ENCODE measurements around the gene SSPN.

Gene SSPN, protein sequence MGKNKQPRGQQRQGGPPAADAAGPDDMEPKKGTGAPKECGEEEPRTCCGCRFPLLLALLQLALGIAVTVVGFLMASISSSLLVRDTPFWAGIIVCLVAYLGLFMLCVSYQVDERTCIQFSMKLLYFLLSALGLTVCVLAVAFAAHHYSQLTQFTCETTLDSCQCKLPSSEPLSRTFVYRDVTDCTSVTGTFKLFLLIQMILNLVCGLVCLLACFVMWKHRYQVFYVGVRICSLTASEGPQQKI

GRCh38 chr12:26195250-26195640 is at the start of gene SSPN:
Gene SSPN, plus strand, starts transcription at chr12:26195573. Its CDS starts 100 bp downstream, at chr12:26195673.
- DNase-seq, result peak; percentile 2

DNA sequence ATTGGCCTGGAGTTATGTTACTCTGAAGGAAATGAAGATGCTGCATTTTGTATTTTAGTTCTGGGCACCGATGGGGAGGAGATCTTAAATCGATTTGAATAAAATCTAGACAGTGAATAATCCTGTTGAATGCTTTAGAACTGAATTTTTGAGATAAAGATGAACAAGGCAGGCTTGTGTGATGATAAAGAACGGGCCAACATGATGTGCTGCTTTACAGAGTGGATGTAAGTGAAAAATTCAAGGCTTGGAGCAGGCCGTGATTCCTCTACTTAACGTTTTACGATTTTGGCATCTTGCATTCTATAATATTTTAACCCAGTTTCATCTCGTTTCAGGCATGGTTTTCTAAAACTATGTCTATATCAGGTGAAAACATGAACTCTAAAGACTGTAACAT is 47.1 kb upstream of the SSPN start:
- DNase-seq, result no peak

GRCh38 chr12:26149968-26150500 is 45.3 kb upstream of the SSPN start:
- no peak for DNase-seq

GRCh38 chr12:26150736-26151450 is 44.5 kb upstream of the SSPN start:
- DNase-seq, result no peak

DNA sequence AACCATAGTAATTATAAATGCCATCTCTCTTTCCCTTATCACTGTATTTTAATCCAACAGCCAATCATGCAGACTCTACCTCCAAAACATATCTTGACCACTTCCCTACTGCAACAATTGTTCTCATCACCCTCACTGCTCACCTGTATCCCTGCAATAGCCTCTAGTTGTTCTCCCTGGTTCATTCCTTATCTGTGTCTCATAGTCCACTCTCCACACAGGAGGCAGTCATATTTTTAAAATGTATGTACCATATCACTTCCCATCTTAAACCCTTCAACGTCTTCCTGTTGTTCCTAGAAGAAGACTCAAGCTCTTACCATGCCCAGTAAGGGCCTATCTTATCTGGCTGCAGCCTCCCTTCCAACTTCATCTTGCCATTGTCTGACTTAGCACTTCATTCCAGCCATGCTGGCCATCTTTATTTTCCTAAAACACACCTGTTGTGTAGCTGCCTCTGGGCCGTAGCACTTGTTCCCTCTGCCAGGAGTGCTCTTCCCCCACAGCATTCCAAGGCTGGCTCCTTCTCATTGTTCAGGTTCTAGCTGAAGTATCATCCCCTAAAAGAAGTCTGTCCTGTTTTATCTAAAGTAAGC is 42.8 kb upstream of the SSPN start:
- DNase-seq, result no peak

DNA sequence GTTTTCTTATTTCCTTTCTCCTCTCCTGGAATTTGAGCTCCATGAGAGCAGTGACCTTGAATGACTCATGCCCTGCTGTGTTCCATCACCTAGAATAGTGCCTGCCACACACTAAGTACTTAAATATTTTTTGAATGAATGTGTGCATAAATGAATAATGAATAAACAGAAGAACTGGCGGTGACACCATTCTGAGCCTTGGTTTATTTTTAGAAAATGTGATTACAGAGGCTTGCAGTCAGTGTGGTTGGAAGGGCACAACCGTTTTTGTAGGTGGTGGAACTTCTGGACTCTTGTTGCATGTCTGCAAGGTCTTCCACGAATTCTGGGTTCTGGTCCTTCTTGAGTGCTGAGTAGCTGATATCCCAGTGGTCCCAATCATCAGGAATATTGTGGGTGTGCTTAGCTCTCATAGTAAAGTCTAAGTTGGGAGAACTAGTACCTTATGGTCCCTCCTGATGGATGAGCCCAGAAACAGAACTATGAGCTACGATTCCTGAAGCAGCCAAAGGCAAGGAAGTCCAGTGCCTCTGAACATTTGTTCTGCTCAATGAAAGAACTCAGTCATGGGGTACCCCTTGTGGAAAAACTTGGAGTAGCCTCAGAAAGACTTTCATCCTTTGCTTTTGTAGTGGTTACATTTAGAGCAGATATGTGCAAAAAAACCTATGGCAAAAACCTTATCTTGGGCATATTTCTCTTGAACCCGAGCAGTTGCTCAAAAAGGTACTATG is 41.8 kb upstream of the SSPN start:
- DNase-seq, result no peak

GRCh38 chr12:26156201-26156871 is 39.0 kb upstream of the SSPN start:
- no peak for DNase-seq

DNA sequence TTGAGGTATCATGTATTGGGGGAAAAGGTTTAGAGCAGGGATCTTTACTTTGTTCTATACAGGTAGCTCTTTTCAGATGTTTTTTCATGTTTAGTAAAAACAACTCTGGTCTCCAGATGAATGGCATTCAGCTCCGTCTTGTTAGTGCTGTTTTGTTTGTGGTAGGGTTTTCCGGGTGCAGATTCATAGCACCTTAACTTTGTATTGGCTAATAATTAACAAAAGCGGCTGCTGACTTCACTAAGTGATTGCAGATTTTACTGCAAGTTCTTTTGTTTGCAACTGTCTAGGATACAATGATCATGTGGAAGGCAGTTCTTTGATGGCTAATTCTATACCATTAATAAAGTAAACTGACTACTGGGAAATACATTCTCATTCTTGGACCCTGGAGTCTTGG is 38.4 kb upstream of the SSPN start:
- DNase-seq, result no peak

GRCh38 chr12:26158078-26158764 is 37.2 kb upstream of the SSPN start:
- DNase-seq, result no peak

GRCh38 chr12:26162174-26162573 is 33.2 kb upstream of the SSPN start:
- no peak for DNase-seq

DNA sequence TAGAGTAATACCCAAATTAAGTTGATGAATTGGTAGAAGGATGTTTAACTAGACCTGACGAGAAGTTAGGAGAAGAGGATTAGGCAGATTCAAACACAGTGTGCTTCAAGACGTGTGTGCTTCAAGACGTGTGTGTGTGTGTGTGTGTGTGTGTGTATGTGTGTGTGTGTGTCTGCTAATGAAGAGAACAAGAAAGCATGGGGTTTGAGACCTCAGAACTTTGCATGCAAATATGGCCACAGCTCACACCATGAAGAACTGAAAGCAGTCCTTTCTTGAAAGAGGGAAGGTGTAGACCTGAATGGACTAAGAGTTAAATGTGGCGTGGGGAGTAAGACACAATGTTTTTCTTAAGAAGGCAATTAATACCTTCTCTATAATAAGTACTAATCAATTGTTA is 32.5 kb upstream of the SSPN start:
- DNase-seq, result no peak

DNA sequence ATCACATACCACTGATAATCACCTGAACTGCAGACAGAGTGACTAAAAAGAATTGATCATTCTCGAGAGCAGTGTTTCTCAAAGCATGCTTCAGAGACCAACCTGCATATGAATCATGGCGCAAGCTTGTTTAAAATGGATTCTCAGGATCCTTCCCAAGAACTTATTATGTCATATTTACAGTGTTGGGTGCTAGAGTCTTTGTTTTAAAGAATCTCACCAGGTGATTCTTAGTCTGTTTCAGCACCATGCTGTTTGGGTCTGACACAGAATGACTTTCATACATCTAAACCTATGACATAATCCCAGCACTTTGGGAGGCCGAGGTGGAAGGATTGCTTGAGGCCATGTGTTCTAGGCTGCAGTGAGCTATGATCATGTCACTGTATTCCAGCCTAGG is 31.3 kb upstream of the SSPN start:
- DNase-seq, result no peak

DNA sequence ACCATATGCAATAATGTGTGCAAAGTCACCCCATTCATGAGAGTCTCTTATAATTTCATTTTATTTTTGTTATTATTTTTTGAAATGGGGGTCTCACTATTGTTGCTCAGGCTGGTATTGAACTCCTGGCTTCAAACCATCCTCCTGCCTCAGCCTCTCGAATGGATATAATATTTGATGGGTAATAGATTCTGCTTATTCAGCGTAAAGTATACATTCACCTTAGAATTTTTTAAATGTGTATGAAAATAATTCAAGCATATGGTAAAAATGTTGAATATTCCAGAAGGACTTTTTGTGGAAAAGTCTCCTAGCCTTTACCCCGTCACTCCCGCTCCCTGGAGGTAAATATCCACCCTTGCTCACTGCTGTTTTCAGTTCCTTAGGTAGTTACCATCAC is 23.4 kb upstream of the SSPN start:
- DNase-seq, result no peak

GRCh38 chr12:26172539-26172938 is 22.8 kb upstream of the SSPN start:
- no peak for DNase-seq

- DNase-seq, result no peak
Measured at GRCh38 chr12:26172946-26173552, 22.3 kb upstream of the SSPN start.

DNA sequence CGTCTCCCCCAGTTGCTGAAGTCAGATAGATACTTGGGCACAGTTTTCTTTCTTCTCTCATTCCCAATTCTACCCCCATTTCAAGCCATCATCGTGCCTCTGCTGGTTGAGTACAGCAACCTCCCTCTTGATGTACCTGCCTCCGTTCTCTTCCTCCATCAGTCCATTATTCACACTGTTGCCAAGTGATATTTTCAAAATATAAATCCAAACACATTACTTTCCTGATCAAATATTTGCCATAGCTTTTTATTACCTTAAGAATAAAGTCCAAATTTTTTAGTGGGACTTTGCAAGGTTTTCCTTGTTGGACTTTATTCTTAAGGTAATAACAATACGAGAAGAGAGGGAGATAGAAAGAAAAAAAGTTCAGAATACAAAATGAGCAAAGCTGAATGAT is 18.6 kb upstream of the SSPN start:
- DNase-seq, result no peak

DNA sequence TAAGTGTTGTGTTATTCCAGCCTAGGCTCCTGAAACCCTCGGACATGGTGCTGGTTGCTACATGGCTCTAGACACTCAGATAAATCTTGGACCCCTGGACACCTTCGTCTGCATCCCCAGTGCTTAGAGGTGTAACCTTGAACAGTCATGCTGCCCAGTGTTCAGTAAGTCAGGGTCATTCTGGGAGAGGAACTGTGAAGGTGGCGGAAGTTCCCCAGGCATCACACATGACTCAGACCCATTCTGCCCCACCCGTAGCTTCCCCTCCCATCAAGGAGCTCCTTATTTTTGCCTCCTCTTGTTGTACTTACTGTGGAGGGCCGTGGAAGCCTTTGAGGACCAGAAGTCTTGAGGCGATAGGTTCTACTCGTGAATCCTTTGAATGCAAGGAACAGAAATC is 18.1 kb upstream of the SSPN start:
- DNase-seq, result no peak

DNA sequence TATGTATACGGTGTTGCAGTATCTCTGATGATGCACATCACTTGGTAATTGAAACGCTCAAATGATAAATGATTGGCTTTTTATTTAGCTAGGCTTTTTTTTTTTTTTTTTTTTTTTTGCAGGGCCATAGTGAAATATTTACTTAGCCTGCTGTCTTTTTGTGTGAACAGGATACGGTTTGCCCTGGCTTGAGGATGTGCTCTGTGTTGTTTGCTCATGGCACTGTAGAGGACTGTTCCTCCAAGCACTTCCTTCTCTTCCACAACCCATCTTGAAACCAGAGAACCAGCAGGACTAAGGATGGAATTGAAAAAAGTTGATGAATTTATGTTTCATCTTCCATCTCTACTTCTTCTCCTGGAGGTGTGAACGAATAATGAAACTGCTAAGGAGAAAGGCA is 15.5 kb upstream of the SSPN start:
- DNase-seq, result no peak

- DNase-seq, result no peak
Measured at GRCh38 chr12:26182377-26182776, 13.0 kb upstream of the SSPN start.

GRCh38 chr12:26185532-26186320 is 9.6 kb upstream of the SSPN start:
- no peak for DNase-seq
